ENCODE data around the gene ZNF831.

The ZNF831 gene

DNA sequence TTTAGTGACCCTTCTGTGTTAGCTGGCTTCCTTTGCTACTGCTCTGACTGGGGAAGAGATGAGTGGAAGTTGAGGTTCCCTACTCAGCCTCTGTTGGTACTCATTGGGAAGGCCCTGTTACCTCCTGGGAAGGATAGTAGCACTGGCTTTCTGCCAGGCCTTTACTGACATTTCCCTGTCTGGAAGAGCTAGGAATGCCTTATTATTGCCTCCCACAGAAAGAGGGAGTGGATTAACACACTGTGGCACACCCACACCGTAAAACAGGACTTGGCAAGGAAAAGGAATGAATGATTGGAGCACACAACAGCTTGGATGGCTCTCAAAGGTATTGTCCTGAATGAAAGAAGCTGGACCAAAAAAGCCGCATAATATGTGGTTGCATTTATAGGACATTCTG, 12.2 kb downstream of the ZNF831 start:
- Histone ChIP-seq H3K9me3 (replicated peaks in 1 of 2; ENCODE audit: control insufficient read depth in 2 of 2, insufficient read depth in 1 of 2, low read depth in 1 of 2, low read length in 2 of 2) (no peaks in the 10 kb centered on the region), H3K4ac (ENCODE audit: low read length) (no peak overlapping the region), H3K27ac (replicated peaks; ENCODE audit: low read length) (no peak overlapping the region), H4K8ac (ENCODE audit: low read depth, low read length) (no peak overlapping the region), H2BK12ac (ENCODE audit: low read length) (no peak overlapping the region), H3K4me1 (ENCODE audit: control insufficient read depth in 2 of 2, insufficient read depth in 1 of 2, low read depth in 1 of 2, low read length in 2 of 2) (peaks cover 0 to 4% of the 10 kb centered on the region in 2 donors), H3K9ac (ENCODE audit: low read depth, low read length, poor library complexity) (no peak overlapping the region), H3K27me3 (ENCODE audit: control insufficient read depth in 3 of 3, insufficient read depth in 3 of 3, low read depth in 1 of 3, low read length in 3 of 3) (no peaks in the 10 kb centered on the region), H3K23ac (ENCODE audit: low read depth, low read length, poor library complexity) (no peak overlapping the region), H3K79me1 (ENCODE audit: low read depth, low read length) (no peaks in the 10 kb centered on the region), H3K18ac (ENCODE audit: low read length) (no peak overlapping the region), H3K4me2 (ENCODE audit: insufficient read depth, low read length, poor library complexity, severe bottlenecking) (no peak overlapping the region), H2BK15ac (ENCODE audit: low read length) (no peak overlapping the region), H3K36me3 (replicated peaks in 1 of 2; ENCODE audit: control insufficient read depth in 2 of 2, insufficient read depth in 2 of 2, low read length in 2 of 2) (no peaks in the 10 kb centered on the region), H2BK120ac (ENCODE audit: low read depth, low read length) (no peak overlapping the region), H4K91ac (ENCODE audit: low read depth, low read length, poor library complexity) (no peak overlapping the region), H2BK5ac (ENCODE audit: low read length) (no peak overlapping the region), H3K4me3 (ENCODE audit: low read length in 2 of 2) (no peak overlapping the region), H2AK5ac (ENCODE audit: low read depth, low read length) (no peak overlapping the region), H2AFZ (ENCODE audit: low read length) (no peak overlapping the region), H3K14ac (ENCODE audit: low read length) (no peak overlapping the region)
- DNase-seq (ENCODE audit: low spot score) = no peak
- WGBS, 2 donors (ENCODE audit: extremely low coverage in 2 of 2, insufficient read length in 2 of 2, insufficient replicate concordance in 1 of 2) = no CpG with 5 or more reads among the region's 2 CpGs

DNA sequence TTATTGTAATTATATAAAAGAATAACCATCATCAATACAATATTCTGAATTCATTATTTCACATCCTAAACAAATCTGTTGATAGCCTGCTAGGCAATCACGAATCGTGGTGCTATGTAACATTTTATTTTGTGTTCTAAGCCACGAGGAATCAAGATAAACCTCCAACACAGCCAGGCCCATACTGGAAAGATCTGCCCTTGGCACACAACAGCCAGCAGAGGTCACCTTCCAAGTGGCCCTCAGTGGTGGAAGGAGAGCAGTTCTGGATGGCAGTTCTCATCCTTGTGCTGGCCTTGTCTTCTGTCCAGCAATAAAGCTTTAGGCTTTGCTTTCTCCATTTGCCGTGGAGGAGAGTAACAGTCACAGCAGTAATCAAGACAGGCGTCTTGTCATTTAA, 13.2 kb downstream of the ZNF831 start:
- Histone ChIP-seq H3K9ac (ENCODE audit: low read depth, low read length, poor library complexity) (no peak overlapping the region), H3K4me1 (ENCODE audit: control insufficient read depth in 2 of 2, insufficient read depth in 1 of 2, low read depth in 1 of 2, low read length in 2 of 2) (peaks cover 0 to 4% of the 10 kb centered on the region in 2 donors), H2AFZ (ENCODE audit: low read length) (no peak overlapping the region), H2BK5ac (ENCODE audit: low read length) (no peak overlapping the region), H3K27ac (replicated peaks; ENCODE audit: low read length) (no peak overlapping the region), H3K4ac (ENCODE audit: low read length) (no peak overlapping the region), H3K4me2 (ENCODE audit: insufficient read depth, low read length, poor library complexity, severe bottlenecking) (no peak overlapping the region), H3K27me3 (ENCODE audit: control insufficient read depth in 3 of 3, insufficient read depth in 3 of 3, low read depth in 1 of 3, low read length in 3 of 3) (no peaks in the 10 kb centered on the region), H2BK15ac (ENCODE audit: low read length) (no peak overlapping the region), H3K79me1 (ENCODE audit: low read depth, low read length) (no peaks in the 10 kb centered on the region), H4K8ac (ENCODE audit: low read depth, low read length) (no peak overlapping the region), H2BK120ac (ENCODE audit: low read depth, low read length) (no peak overlapping the region), H3K4me3 (ENCODE audit: low read length in 2 of 2) (no peak overlapping the region), H3K18ac (ENCODE audit: low read length) (no peak overlapping the region), H2BK12ac (ENCODE audit: low read length) (no peak overlapping the region), H3K9me3 (replicated peaks in 1 of 2; ENCODE audit: control insufficient read depth in 2 of 2, insufficient read depth in 1 of 2, low read depth in 1 of 2, low read length in 2 of 2) (no peaks in the 10 kb centered on the region), H3K23ac (ENCODE audit: low read depth, low read length, poor library complexity) (no peak overlapping the region), H3K14ac (ENCODE audit: low read length) (no peak overlapping the region), H3K36me3 (replicated peaks in 1 of 2; ENCODE audit: control insufficient read depth in 2 of 2, insufficient read depth in 2 of 2, low read length in 2 of 2) (no peaks in the 10 kb centered on the region), H4K91ac (ENCODE audit: low read depth, low read length, poor library complexity) (no peak overlapping the region), H2AK5ac (ENCODE audit: low read depth, low read length) (no peak overlapping the region)
- DNase-seq (ENCODE audit: low spot score) = no peak
- no CpG with 5 or more reads among the region's 5 CpGs for WGBS, 2 donors (ENCODE audit: extremely low coverage in 2 of 2, insufficient read length in 2 of 2, insufficient replicate concordance in 1 of 2)

DNA sequence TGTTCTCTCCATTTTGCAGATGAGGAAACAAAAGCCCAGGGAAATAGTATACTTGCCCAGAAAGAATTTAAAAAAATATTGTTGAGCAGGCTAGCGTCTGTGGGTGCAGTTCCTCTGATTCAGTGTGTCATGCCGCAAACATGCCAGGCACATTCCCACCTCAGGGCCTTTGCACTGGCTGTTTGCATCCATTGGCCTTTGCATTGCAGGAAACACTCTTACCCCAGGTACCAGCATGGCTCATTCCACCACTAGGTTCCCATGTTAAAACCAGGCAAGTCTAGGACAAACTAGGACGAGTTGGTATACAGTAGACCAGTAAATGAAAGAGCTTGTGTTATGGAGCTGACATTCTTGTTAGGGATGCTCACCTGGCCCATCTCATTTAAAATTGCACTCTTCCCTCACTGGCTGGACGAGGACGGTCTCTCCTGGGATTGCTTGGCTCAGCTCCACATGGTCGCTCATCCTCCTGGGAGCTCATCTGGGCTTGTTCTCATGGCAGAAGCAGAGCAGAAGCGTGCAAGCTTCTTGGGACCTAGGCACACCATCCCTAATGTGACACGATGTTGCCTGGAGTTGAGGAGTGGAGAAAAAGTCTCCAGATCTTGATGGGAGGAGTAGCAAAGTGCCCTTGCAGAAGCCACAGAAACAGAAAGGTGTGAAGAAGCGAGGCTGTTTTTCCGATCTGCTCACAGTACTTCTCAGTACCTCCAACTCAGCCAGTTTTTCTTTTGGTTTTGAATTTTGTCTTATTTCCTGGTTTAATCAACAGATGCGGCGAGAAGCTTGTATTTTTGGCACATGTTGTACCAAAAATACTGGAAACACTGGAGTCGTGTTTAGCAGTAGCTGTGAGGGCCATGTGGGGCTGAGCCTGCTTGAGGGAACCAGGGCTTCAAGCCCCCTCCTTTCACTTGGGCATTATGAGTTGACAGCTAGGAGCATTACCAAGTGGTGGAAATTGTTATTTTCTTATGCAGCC, 13.9 kb downstream of the ZNF831 start:
- no CpG with 5 or more reads among the region's 13 CpGs for WGBS, 2 donors (ENCODE audit: extremely low coverage in 2 of 2, insufficient read length in 2 of 2, insufficient replicate concordance in 1 of 2)
- H3K18ac ChIP-seq (ENCODE audit: low read length) = no peak overlapping the region
- no peak overlapping the region for H4K8ac ChIP-seq (ENCODE audit: low read depth, low read length)
- H3K4me1 ChIP-seq (ENCODE audit: control insufficient read depth in 2 of 2, insufficient read depth in 1 of 2, low read depth in 1 of 2, low read length in 2 of 2) = peaks cover 0 to 4% of the 10 kb centered on the region in 2 donors
- no peak overlapping the region for H3K27ac ChIP-seq (replicated peaks; ENCODE audit: low read length)
- no peak overlapping the region for H2BK5ac ChIP-seq (ENCODE audit: low read length)
- no peaks in the 10 kb centered on the region for H3K27me3 ChIP-seq (ENCODE audit: control insufficient read depth in 3 of 3, insufficient read depth in 3 of 3, low read depth in 1 of 3, low read length in 3 of 3)
- H3K9me3 ChIP-seq (replicated peaks in 1 of 2; ENCODE audit: control insufficient read depth in 2 of 2, insufficient read depth in 1 of 2, low read depth in 1 of 2, low read length in 2 of 2) = no peaks in the 10 kb centered on the region
- H4K91ac ChIP-seq (ENCODE audit: low read depth, low read length, poor library complexity) = no peak overlapping the region
- no peaks in the 10 kb centered on the region for H3K36me3 ChIP-seq (replicated peaks in 1 of 2; ENCODE audit: control insufficient read depth in 2 of 2, insufficient read depth in 2 of 2, low read length in 2 of 2)
- no peak overlapping the region for H3K4me2 ChIP-seq (ENCODE audit: insufficient read depth, low read length, poor library complexity, severe bottlenecking)
- DNase-seq (ENCODE audit: low spot score) = no peak
- no peak overlapping the region for H2BK120ac ChIP-seq (ENCODE audit: low read depth, low read length)
- no peak overlapping the region for H3K23ac ChIP-seq (ENCODE audit: low read depth, low read length, poor library complexity)
- no peak overlapping the region for H2BK15ac ChIP-seq (ENCODE audit: low read length)
- no peak overlapping the region for H3K14ac ChIP-seq (ENCODE audit: low read length)
- H2AK5ac ChIP-seq (ENCODE audit: low read depth, low read length) = no peak overlapping the region
- H3K79me1 ChIP-seq (ENCODE audit: low read depth, low read length) = no peaks in the 10 kb centered on the region
- no peak overlapping the region for H3K9ac ChIP-seq (ENCODE audit: low read depth, low read length, poor library complexity)
- H2AFZ ChIP-seq (ENCODE audit: low read length) = no peak overlapping the region
- no peak overlapping the region for H2BK12ac ChIP-seq (ENCODE audit: low read length)
- no peak overlapping the region for H3K4ac ChIP-seq (ENCODE audit: low read length)
- no peak overlapping the region for H3K4me3 ChIP-seq (ENCODE audit: low read length in 2 of 2)

DNA sequence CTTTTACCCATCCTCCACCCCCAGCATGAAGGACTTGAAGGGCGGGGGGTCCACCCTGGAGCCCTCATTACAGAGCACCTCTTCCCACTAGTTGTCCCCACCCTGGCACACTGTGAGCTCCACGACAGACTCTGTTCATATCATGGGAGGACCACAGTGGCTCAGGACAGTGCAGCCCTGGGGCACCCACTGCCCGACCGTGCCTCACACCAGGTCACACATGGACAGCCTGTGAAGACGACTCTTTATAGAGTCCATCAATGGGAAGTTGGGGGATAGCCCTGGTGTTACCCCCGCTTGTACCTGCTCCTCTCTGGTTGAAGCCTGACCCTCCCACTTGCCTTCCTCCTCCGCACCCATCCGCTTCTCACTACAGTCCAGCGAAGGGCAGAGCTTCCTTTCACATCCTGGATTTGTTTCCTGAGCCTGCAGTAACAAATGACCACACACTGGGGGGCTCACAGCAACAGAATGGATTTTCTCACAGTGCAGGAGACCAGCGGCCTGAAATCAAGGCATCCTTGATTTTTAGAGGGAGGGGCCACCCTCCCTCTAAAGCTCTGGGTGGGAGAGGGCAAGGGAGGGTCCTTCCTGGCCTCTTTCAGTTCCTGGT, 15.5 kb downstream of the ZNF831 start:
- Histone ChIP-seq H3K27ac (replicated peaks; ENCODE audit: low read length) (no peak overlapping the region), H3K4me2 (ENCODE audit: insufficient read depth, low read length, poor library complexity, severe bottlenecking) (no peak overlapping the region), H3K4me3 (ENCODE audit: low read length in 2 of 2) (no peak overlapping the region), H2BK5ac (ENCODE audit: low read length) (no peak overlapping the region), H3K4ac (ENCODE audit: low read length) (no peak overlapping the region), H3K14ac (ENCODE audit: low read length) (no peak overlapping the region), H3K9me3 (replicated peaks in 1 of 2; ENCODE audit: control insufficient read depth in 2 of 2, insufficient read depth in 1 of 2, low read depth in 1 of 2, low read length in 2 of 2) (peaks cover 0 to 2% of the 10 kb centered on the region in 2 donors), H2BK120ac (ENCODE audit: low read depth, low read length) (no peak overlapping the region), H3K36me3 (replicated peaks in 1 of 2; ENCODE audit: control insufficient read depth in 2 of 2, insufficient read depth in 2 of 2, low read length in 2 of 2) (no peaks in the 10 kb centered on the region), H2AK5ac (ENCODE audit: low read depth, low read length) (no peak overlapping the region), H4K8ac (ENCODE audit: low read depth, low read length) (no peak overlapping the region), H2BK15ac (ENCODE audit: low read length) (peak overlapping the region; percentile 53), H3K23ac (ENCODE audit: low read depth, low read length, poor library complexity) (peak overlapping the region; percentile 17), H3K18ac (ENCODE audit: low read length) (peak overlapping the region; percentile 5), H3K9ac (ENCODE audit: low read depth, low read length, poor library complexity) (no peak overlapping the region), H3K79me1 (ENCODE audit: low read depth, low read length) (no peaks in the 10 kb centered on the region), H2BK12ac (ENCODE audit: low read length) (peak overlapping the region; percentile 73), H3K27me3 (ENCODE audit: control insufficient read depth in 3 of 3, insufficient read depth in 3 of 3, low read depth in 1 of 3, low read length in 3 of 3) (no peaks in the 10 kb centered on the region), H2AFZ (ENCODE audit: low read length) (peak overlapping the region; percentile 18), H4K91ac (ENCODE audit: low read depth, low read length, poor library complexity) (no peak overlapping the region), H3K4me1 (ENCODE audit: control insufficient read depth in 2 of 2, insufficient read depth in 1 of 2, low read depth in 1 of 2, low read length in 2 of 2) (peaks cover 0 to 3% of the 10 kb centered on the region in 2 donors)
- WGBS, 2 donors (ENCODE audit: extremely low coverage in 2 of 2, insufficient read length in 2 of 2, insufficient replicate concordance in 1 of 2) = no CpG with 5 or more reads among the region's 10 CpGs
- no peak for DNase-seq (ENCODE audit: low spot score)
